Keratinocyte (primary cell): ENCODE measurements around the gene TUBGCP6. TPM values are rescaled to one million over a fixed set of nuclear protein-coding genes. Genes with fewer than 3 reads are reported as not detected.

ENCODE experiments used
- DNase-seq: peaks from one replicate; pipeline ENCODE4 v3.0.0-alpha.2; 2011; ENCODE audit warnings: low read depth, missing footprints, low spot score
- FAIRE-seq: peaks from 2 replicates; lab custom pipeline; 2011; peaks lifted over from hg19 to GRCh38; lab: Jason Lieb, UNC
- H2AFZ ChIP-seq: 2 replicates; pipeline ENCODE4 v1.6.0; 2012; ENCODE audit warnings: low read length, control low read depth, inconsistent platforms; ENCODE audit not compliant: control insufficient read depth
- H3K27ac ChIP-seq: 2 replicates; pipeline ENCODE4 v1.5.1; 2011; ENCODE audit warnings: low read length; ENCODE audit not compliant: control insufficient read depth, insufficient read depth
- H3K27me3 ChIP-seq: 3 replicates; pipeline ENCODE4 v1.6.0; 2011; ENCODE audit warnings: low read length; ENCODE audit not compliant: control insufficient read depth, insufficient read depth; ENCODE audit errors: extremely low read depth
- H3K36me3 ChIP-seq, 2 experiments: 2 replicates in 1 of 2; 3 replicates in 1 of 2; pipeline ENCODE4 v1.5.1; 2011; ENCODE audit warnings: low read length in 2 of 2, mild to moderate bottlenecking in 1 of 2; ENCODE audit not compliant: control insufficient read depth in 2 of 2, insufficient read depth in 2 of 2; ENCODE audit errors: extremely low read depth in 1 of 2
- H3K4me1 ChIP-seq: 3 replicates; pipeline ENCODE4 v1.5.1; 2011; ENCODE audit warnings: low read length; ENCODE audit not compliant: control insufficient read depth, insufficient read depth; ENCODE audit errors: extremely low read depth
- H3K4me2 ChIP-seq: 3 replicates; pipeline ENCODE4 v1.6.0; 2011; ENCODE audit warnings: low read depth, low read length; ENCODE audit not compliant: control insufficient read depth, insufficient read depth; ENCODE audit errors: extremely low read depth
- H3K4me3 ChIP-seq, 3 experiments: fragments of 200-600 bp in 1 of 3; sonication (generic) in 1 of 3; 2 replicates in 2 of 3; 3 replicates in 1 of 3; pipeline ENCODE4 v1.5.1; 2011 to 2016; ENCODE audit warnings: low read length in 3 of 3, mild to moderate bottlenecking in 3 of 3, control low read depth in 2 of 3, inconsistent platforms in 1 of 3, low read depth in 1 of 3, mixed read lengths in 1 of 3, mixed run types in 1 of 3, moderate library complexity in 1 of 3; ENCODE audit not compliant: control insufficient read depth in 2 of 3, insufficient read depth in 2 of 3; ENCODE audit errors: extremely low read depth in 1 of 3
- H3K79me2 ChIP-seq: 2 replicates; pipeline ENCODE4 v1.6.0; 2012; ENCODE audit warnings: low read length; ENCODE audit not compliant: control insufficient read depth, insufficient read depth
- H3K9ac ChIP-seq: 3 replicates; pipeline ENCODE4 v1.6.0; 2011; ENCODE audit warnings: low read length; ENCODE audit not compliant: control insufficient read depth, insufficient read depth; ENCODE audit errors: extremely low read depth
- H3K9me1 ChIP-seq: 3 replicates; pipeline ENCODE4 v1.6.0; 2011; ENCODE audit warnings: low read length; ENCODE audit not compliant: control insufficient read depth, insufficient read depth; ENCODE audit errors: extremely low read depth
- H3K9me3 ChIP-seq: 2 replicates; pipeline ENCODE4 v1.5.1; 2012; ENCODE audit warnings: low read depth, low read length; ENCODE audit not compliant: control insufficient read depth
- H4K20me1 ChIP-seq: 3 replicates; pipeline ENCODE4 v1.6.0; 2011; ENCODE audit warnings: low read length; ENCODE audit not compliant: control insufficient read depth, insufficient read depth; ENCODE audit errors: extremely low read depth
- CTCF ChIP-seq, 3 experiments: IDR thresholded peaks in 1 of 3; conservative IDR thresholded peaks in 1 of 3; optimal IDR thresholded peaks in 1 of 3; 2 replicates in 2 of 3; 3 replicates in 1 of 3; pipeline versions ENCODE3 to v1.5.1; 2011; ENCODE audit warnings: low read length in 3 of 3, mild to moderate bottlenecking in 3 of 3, moderate library complexity in 2 of 3, control low read depth in 1 of 3, inconsistent platforms in 1 of 3; ENCODE audit not compliant: insufficient read depth in 2 of 3; ENCODE audit errors: extremely low read depth in 1 of 3
- EZH2 ChIP-seq: IDR thresholded peaks from one replicate; pipeline ENCODE4 v1.6.1; 2012; ENCODE audit warnings: inconsistent platforms, mild to moderate bottlenecking, low read length, moderate library complexity
- dilution Hi-C: fragments of 300-500 bp; cut with MboI; formaldehyde crosslinking; loops from one replicate; pipeline ENCODE4 v1.7.0; 2020; ENCODE audit warnings: low sequenced_read_pairs; ENCODE audit not compliant: extremely low pct_ligation_motif_present
- polyA plus RNA-seq, 5 experiments: library from polyadenylated mRNA; depleted of rRNA in 3 of 5; stranded (reverse) in 3 of 5; stranded (forward) in 1 of 5; unstranded in 1 of 5; fragments of >200 nt; gene quantifications; 1 replicate in 1 of 5; 2 replicates in 3 of 5; 3 replicates in 1 of 5; pipeline versions ENCODE4 v1.2.1 to v1.2.3, GENCODE V29; 2011 to 2012; ENCODE audit warnings: missing spikeins in 2 of 5, low read depth in 1 of 5, low replicate concordance in 1 of 5

TUBGCP6 gene
- polyA plus RNA-seq, 1 donor (not counting 4 experiments of a cell fraction or from before 2014, with no cell fraction given), result 10.1 TPM

GRCh38 chr22:50282361-50283155 is 37.7 kb upstream of the TUBGCP6 start:
- Histone ChIP-seq H3K36me3 (peaks cover 28 to 32% of the 10 kb centered on the region in 2 experiments), H3K4me3 (peak overlapping the region in 2 of 3 experiments; percentile 25 to 27), H3K27me3 (no peaks in the 10 kb centered on the region), H4K20me1 (no peaks in the 10 kb centered on the region), H3K79me2 (peaks cover 15% of the 10 kb centered on the region), H3K9ac (peak overlapping the region; percentile 54), H3K27ac (peak overlapping the region; percentile 70), H3K4me2 (peak overlapping the region; percentile 69), H2AFZ (no peak overlapping the region), H3K9me1 (no peaks in the 10 kb centered on the region), H3K4me1 (peaks cover 18% of the 10 kb centered on the region), H3K9me3 (no peaks in the 10 kb centered on the region)
- dilution Hi-C loops, result no loop called here
- TF ChIP-seq EZH2 (no peak), CTCF (optimal IDR thresholded peaks at IDR 0.05 in 1 of 3, IDR thresholded peaks at IDR 0.05 in 1 of 3, conservative IDR thresholded peaks at IDR 0.05 in 1 of 3; ENCODE audit: extremely low read depth in 1 of 3, insufficient read depth in 2 of 3, low read length in 3 of 3) (no peak)
- FAIRE-seq, result peak; percentile 89
- peak; percentile 71 for DNase-seq

GRCh38 chr22:50281957-50282356 is 37.1 kb upstream of the TUBGCP6 start:
- H3K36me3 ChIP-seq, result peaks cover 28 to 32% of the 10 kb centered on the region in 2 experiments
- H3K9me3 ChIP-seq, result no peaks in the 10 kb centered on the region
- no peak for FAIRE-seq
- H2AFZ ChIP-seq, result no peak overlapping the region
- H3K27ac ChIP-seq, result peak overlapping the region; percentile 70
- H3K9me1 ChIP-seq, result no peaks in the 10 kb centered on the region
- peak overlapping the region in 2 of 3 experiments; percentile 20 to 25 for H3K4me3 ChIP-seq
- H3K9ac ChIP-seq, result peak overlapping the region; percentile 54
- no peaks in the 10 kb centered on the region for H4K20me1 ChIP-seq
- peaks cover 15% of the 10 kb centered on the region for H3K79me2 ChIP-seq
- no peak for DNase-seq
- peak overlapping the region; percentile 69 for H3K4me2 ChIP-seq
- dilution Hi-C loops, result no loop called here
- peaks cover 18% of the 10 kb centered on the region for H3K4me1 ChIP-seq
- H3K27me3 ChIP-seq, result no peaks in the 10 kb centered on the region
- TF ChIP-seq CTCF (optimal IDR thresholded peaks at IDR 0.05 in 1 of 3, IDR thresholded peaks at IDR 0.05 in 1 of 3, conservative IDR thresholded peaks at IDR 0.05 in 1 of 3; ENCODE audit: extremely low read depth in 1 of 3, insufficient read depth in 2 of 3, low read length in 3 of 3) (peak in 1 of 3 experiments; percentile 10), EZH2 (no peak)
